NCI-H1105 treated with DMSO at 0.1 percent for 48 hours (cell line): ENCODE measurements around the gene MT4.
"Not testable (repeated sequence)": the region's sequence is repeated elsewhere in the genome, so short reads cannot be mapped to it uniquely, and the experiment has no call there.

Source experiments
- DNase-seq: peaks from one replicate; lab custom pipeline; 2025; lab: John Stamatoyannopoulos, UW

Gene MT4

GRCh38 chr16:56559109-56559508 is 5.8 kb upstream of the MT4 start:
- no peak for DNase-seq

GRCh38 chr16:56560447-56560846 is 4.4 kb upstream of the MT4 start:
- DNase-seq: no peak

- no peak for DNase-seq
These were observed 3.7 kb upstream of the MT4 start for GRCh38 chr16:56561126-56561525.

DNA sequence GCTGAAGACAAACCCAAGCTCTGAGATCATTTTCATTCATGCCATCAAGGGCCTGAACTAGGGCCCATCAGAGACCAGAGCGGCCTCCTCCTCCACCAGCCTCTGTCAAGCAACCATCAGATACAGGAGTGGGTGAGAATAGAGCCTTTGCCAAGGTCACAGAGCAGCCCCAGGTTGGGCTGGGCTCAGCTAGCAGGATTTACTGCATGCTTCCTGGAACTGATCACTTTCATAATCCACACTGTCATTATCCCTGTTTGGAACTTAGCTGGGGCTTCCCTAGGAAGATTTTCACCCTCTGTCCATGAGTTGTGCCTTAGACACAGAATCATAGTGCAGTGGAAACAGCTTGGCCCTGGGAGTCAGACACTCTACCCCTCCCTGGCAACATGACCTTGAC is 5.1 kb downstream of the MT4 start:
- no peak for DNase-seq

- DNase-seq: no peak
These were observed 6.7 kb downstream of the MT4 start for GRCh38 chr16:56571525-56571924.

DNA sequence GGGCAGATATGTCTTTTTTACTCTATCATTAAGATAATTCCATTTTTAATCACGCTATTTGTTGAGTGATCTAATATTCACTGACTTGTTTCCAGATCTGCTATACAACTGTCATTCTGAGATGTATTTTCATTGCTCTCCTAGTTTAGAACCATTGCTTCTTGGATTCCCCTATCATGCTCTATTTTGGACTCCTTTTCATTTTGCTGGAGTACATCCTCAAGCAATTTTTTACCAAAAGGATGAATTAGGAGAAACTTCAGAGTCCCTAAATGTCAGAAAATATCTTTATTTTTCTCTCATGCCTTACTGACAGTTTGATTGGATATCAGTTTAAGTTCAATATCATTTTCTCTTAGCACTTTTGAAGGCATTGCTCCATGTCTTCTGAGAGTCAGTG is 9.8 kb downstream of the MT4 start:
- DNase-seq: no peak

- peak; percentile 70 for DNase-seq
These were observed 11.9 kb downstream of the MT4 start for GRCh38 chr16:56576585-56577299.

DNA sequence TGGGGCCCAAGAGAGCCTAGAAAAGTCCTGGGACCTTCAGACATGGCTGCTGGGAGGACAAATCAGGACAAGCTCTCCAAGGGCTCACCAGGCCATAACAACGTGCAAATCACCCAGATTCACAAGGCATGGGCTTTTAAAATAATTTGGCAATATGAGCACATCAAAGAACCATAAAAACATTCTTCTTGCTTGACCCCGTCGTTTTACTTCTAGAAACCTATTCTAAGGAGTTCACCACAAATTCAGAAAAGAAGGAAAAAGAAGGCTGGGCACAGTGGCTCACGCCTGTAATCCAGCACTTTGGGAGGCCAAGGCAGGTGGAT is 12.4 kb downstream of the MT4 start:
- no peak for DNase-seq

DNA sequence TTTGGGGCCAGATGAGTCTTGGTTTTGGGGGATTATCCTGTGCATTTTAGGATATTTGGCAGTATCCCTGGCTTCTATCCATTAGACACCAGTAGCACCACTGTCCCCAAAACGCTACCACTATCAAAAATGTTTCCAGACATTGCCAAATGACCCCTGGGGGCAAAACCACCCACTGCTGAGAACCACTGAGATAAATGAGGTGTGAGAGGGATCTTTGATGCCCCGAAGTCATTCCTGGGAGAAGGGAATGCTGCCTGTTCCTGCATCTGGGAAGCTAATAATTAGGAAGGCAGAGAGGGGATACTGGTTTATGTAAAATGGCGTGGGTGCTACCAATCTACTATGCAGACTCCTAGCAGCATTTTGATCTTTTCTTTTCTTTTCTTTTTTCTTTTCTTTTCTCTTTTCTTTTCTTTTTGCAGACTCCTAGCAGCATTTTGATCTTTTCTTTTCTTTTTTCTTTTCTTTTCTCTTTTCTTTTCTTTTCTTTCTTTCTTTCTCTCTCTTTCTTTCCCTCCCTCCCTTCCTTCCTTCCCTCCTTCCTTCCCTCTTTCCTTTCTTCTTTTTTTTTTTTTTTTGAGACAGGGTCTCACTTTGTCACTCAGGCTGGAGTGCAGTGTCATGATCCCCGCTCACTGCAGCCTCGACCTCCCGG is 15.6 kb downstream of the MT4 start:
- DNase-seq: no peak

DNA sequence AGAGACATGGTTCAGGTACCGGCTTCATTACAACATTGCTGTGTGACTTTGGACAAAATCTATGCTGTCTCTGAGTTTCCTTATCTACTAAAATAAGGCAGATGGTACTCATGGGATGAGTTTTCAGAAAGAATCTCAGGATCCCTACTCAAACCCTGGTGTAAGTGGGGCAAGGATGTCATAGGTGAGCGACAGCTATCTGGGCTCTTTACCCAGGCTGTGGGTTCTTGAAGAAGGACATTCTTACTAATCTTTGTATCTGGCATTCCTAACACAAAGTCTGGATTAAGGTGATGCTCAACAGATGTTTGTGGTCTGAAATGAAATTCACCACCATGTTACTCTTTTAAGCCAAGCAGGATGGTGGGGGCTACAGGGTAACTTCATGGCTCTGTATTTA is 18.0 kb downstream of the MT4 start:
- not testable (repeated sequence) for DNase-seq

DNA sequence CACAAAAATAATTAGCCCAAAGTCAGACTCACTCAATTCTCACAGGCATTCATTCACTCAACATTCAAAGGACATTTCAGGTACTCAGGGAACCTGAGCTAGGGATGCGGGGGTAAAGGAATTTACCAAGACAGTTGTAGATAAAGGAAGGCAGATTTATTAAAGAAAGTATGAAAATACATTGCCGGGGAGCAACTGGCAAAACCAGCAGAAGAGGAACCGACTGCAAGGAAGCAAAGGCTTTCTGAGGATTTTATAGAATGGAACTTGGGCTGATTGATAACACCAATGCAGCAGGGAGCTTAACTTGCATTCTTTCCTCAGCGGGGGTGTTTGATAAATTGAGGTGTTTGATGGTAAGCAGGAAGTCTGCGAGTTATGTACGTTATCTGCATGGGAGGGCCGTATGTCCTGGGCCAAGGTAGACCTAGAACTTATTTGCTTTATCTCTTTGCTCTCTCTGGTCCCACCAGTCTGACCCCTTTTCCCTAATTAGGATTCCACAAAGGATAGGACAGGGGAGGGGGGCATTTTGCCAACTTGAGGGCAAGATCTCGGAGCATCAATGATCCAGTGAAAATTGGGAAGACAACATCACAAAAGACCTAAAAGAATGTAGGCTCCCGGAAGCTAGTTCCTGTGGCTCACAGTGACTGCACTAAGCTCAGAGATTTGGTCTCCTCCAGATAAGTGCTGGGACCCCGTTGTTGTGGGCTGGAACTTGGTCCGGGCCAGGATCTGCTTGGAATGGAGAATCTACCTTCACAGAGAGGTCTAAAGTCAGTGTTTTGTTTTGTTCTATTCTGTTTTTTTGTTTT is 18.7 kb downstream of the MT4 start:
- no peak for DNase-seq

- no peak for DNase-seq
These were observed 19.4 kb downstream of the MT4 start for GRCh38 chr16:56584276-56584675.

- no peak for DNase-seq
These were observed 23.9 kb downstream of the MT4 start for GRCh38 chr16:56588781-56589140.

GRCh38 chr16:56589141-56590039 is 24.5 kb downstream of the MT4 start, which contains the start of gene MT3:
Gene MT3 (plus strand): TSS chr16:56589528. CDS start chr16:56589591, 63 bp downstream.
- peak; percentile 77 for DNase-seq

DNA sequence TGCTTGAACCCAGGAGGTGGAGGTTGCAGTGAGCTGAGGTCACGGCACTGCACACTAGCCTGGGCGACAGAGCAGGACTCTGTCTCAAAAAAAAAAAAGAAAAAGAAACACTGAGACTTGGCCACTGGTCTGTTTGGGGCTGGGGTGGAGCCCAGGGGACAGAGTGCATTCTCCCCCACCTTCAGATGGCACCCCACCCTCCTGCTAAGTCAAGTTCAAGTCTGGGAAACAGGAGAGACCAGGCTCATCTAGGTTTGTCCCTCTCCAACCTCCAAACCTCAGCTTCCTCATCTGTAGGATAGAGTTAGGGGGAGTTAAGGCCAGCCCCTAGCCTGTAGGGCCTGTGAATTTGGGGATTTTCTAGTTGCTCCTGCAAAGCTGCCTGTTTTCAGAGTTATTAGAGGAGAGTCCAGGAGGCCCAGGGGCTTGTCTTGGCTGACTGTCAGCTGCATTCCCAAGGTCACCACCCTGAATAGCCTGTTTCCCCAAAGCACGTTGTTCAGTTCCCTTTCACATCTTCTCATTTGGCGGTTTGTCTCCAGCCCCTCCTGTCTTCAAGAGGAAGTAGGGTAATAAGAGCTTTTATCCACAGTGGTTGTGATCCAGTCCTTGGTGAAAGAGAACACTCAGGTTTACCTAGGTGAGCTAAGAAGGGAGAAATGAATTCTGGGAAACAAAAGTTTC is 26.6 kb downstream of the MT4 start:
- DNase-seq: no peak

- no peak for DNase-seq
These were observed 28.9 kb downstream of the MT4 start for GRCh38 chr16:56593573-56594291.

DNA sequence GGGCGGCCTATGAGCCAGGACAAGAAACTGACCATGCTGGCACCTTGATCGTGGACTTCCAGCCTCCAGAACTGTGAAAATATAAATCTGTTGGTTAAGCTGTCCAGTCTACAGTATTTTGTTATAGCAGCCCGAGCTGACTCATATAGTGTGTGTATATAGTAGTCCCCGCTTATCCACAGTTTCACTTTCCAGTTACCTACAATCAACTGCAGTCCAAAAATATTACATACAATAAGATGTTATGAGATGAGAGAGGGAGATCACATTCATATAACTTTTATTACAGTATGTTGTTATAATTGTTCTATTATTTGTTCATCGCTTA is 29.4 kb downstream of the MT4 start:
- no peak for DNase-seq

DNA sequence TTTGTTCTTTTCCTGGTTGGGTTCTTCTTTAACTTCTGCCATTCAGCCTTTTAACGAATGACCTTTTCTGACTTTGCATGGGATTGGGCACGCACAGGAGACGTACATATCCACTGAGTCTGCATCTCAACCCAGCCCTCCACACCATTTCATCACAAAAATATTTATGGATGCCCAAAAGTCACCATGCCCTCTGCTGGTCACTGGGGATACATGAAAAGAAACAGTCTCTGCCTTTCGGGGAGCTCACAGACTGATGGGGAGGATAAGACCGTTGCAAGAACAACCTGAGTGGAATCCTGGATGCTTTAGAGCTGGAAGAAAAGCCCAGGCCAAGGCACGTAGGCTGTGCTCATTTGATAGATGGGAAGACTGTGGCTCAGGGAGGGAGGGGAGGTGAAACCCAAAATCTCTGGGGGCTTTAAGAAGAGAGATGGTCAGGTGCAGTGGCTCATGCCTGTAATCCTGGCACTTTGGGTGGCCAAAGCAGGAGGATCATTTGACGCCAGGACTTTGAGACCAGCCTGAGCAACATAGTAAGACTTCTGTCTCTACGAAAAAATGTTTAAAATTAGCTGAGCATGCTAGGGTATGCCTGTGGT is 35.6 kb downstream of the MT4 start:
- DNase-seq: peak; percentile 54

- no peak for DNase-seq
These were observed 36.5 kb downstream of the MT4 start for GRCh38 chr16:56601325-56601724.

- DNase-seq: no peak
These were observed 38.7 kb downstream of the MT4 start for GRCh38 chr16:56603589-56603988.

DNA sequence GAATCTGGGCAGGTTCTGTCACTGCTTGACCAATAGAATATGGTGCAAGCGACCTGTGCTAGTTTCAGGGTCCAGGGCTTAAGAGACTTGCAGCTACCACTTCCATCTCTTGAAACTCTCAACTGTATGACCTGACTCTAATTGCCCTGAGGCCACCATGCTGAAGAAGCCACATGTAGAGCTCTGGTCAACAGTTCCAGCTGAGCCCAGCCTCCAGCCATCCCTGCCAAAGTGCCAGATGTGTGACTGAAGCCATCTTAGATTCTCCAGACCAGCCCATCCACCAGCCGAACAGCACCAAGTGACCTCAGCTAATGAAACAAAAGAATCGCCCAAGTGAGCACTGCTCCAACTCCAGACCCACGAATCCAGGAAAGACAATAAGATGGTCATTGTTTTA is 40.1 kb downstream of the MT4 start:
- DNase-seq: no peak
